ENCODE measurements around the gene PHACTR1. TPM values are rescaled to one million over a fixed set of nuclear protein-coding genes. Genes with fewer than 3 reads are reported as not detected.

The PHACTR1 gene
- total RNA-seq, 4 donors from 2014 or later: 1.2 to 3.2 (median 1.6) TPM; not detected in 1

GRCh38 chr6:13233106-13233505 lies 516.5 kb downstream of the PHACTR1 start:
- WGBS, 2 donors (ENCODE audit: low coverage in 1 of 2): 86 to 100% methylated on average over 1 of the region's 1 CpG
- H3K27ac ChIP-seq: no peak overlapping the region

GRCh38 chr6:13234130-13234529 lies 517.6 kb downstream of the PHACTR1 start:
- in situ Hi-C loops (cut with MboI; ENCODE audit: low pct_ligation_motif_present in 1 of 4, low pct_unique_long_range_greater_than_20kb in 1 of 4, low sequenced_read_pairs in 3 of 4): no loop called here
- intact Hi-C loops (cut with DNase I; ENCODE audit: low total_unique reads): no loop called here
- TF ChIP-seq CTCF (IDR thresholded peaks at IDR 0.05) (no peak), EP300 (IDR thresholded peaks at IDR 0.05; ENCODE audit: low read depth) (no peak), POLR2A (IDR thresholded peaks at IDR 0.05) (no peak), POLR2AphosphoS5 (IDR thresholded peaks at IDR 0.05) (no peak)
- WGBS, 2 donors (ENCODE audit: low coverage in 1 of 2): 95% methylated on average over 1 of the region's 1 CpG; no CpG with 5 or more reads in 1 of the 2 donors
- Histone ChIP-seq H3K27me3 (no peaks in the 10 kb centered on the region), H3K4me1 (no peaks in the 10 kb centered on the region), H3K9me3 (no peaks in the 10 kb centered on the region), H3K36me3 (no peaks in the 10 kb centered on the region), H3K27ac (no peak overlapping the region), H3K4me3 (no peak overlapping the region)
- no peak for DNase-seq

More at GRCh38 chr6:13233106-13233505, 516.5 kb downstream of the PHACTR1 start:
- DNase-seq: no peak
- TF ChIP-seq POLR2AphosphoS5 (IDR thresholded peaks at IDR 0.05): no peak
- TF ChIP-seq POLR2A (IDR thresholded peaks at IDR 0.05): no peak
- TF ChIP-seq CTCF (IDR thresholded peaks at IDR 0.05): no peak
- no peak for TF ChIP-seq EP300 (IDR thresholded peaks at IDR 0.05; ENCODE audit: low read depth)
- intact Hi-C loops (cut with DNase I; ENCODE audit: low total_unique reads) (no loop called here), in situ Hi-C loops (cut with MboI; ENCODE audit: low pct_ligation_motif_present in 1 of 4, low pct_unique_long_range_greater_than_20kb in 1 of 4, low sequenced_read_pairs in 3 of 4) (no loop called here)
- Histone ChIP-seq H3K27me3 (no peaks in the 10 kb centered on the region), H3K36me3 (no peaks in the 10 kb centered on the region), H3K9me3 (no peaks in the 10 kb centered on the region), H3K4me1 (no peaks in the 10 kb centered on the region), H3K4me3 (no peak overlapping the region)

GRCh38 chr6:13235339-13235738 lies 518.8 kb downstream of the PHACTR1 start:
- H3K36me3 ChIP-seq: no peaks in the 10 kb centered on the region
- H3K4me1 ChIP-seq: no peaks in the 10 kb centered on the region
- 77 to 100% methylated on average over 1 to 2 of the region's 2 CpGs for WGBS, 2 donors (ENCODE audit: low coverage in 1 of 2)
- intact Hi-C loops (cut with DNase I; ENCODE audit: low total_unique reads): no loop called here
- no peak for DNase-seq
- no peak for TF ChIP-seq EP300 (IDR thresholded peaks at IDR 0.05; ENCODE audit: low read depth)
- TF ChIP-seq CTCF (IDR thresholded peaks at IDR 0.05): no peak
- TF ChIP-seq POLR2A (IDR thresholded peaks at IDR 0.05): no peak
- no peak for TF ChIP-seq POLR2AphosphoS5 (IDR thresholded peaks at IDR 0.05)
- H3K27me3 ChIP-seq: no peaks in the 10 kb centered on the region
- no peak overlapping the region for H3K4me3 ChIP-seq
- H3K27ac ChIP-seq: no peak overlapping the region
- in situ Hi-C loops (cut with MboI; ENCODE audit: low pct_ligation_motif_present in 1 of 4, low pct_unique_long_range_greater_than_20kb in 1 of 4, low sequenced_read_pairs in 3 of 4): no loop called here
- H3K9me3 ChIP-seq: no peaks in the 10 kb centered on the region

GRCh38 chr6:13237318-13237717 lies 520.8 kb downstream of the PHACTR1 start:
- in situ Hi-C loops (cut with MboI; ENCODE audit: low pct_ligation_motif_present in 1 of 4, low pct_unique_long_range_greater_than_20kb in 1 of 4, low sequenced_read_pairs in 3 of 4): no loop called here
- Histone ChIP-seq H3K27ac (no peak overlapping the region), H3K9me3 (no peaks in the 10 kb centered on the region), H3K36me3 (no peaks in the 10 kb centered on the region), H3K4me1 (no peaks in the 10 kb centered on the region), H3K4me3 (no peak overlapping the region), H3K27me3 (no peaks in the 10 kb centered on the region)
- 78 to 89% methylated on average over 3 of the region's 3 CpGs for whole genome bisulfite sequencing, 2 donors (ENCODE audit: low coverage in 1 of 2)
- intact Hi-C loops (cut with DNase I; ENCODE audit: low total_unique reads): no loop called here
- no peak for DNase-seq
- TF ChIP-seq CTCF (IDR thresholded peaks at IDR 0.05) (no peak), POLR2A (IDR thresholded peaks at IDR 0.05) (no peak), POLR2AphosphoS5 (IDR thresholded peaks at IDR 0.05) (no peak), EP300 (IDR thresholded peaks at IDR 0.05; ENCODE audit: low read depth) (no peak)
